AG04449 (cell line): ENCODE measurements around the gene USH2A.

ENCODE experiments used
- CTCF ChIA-PET: fragments of 350-600 bp; formaldehyde crosslinking; extraction: SDS; loops from one replicate; lab custom pipeline; 2021; ENCODE audit warnings: antibody characterized with exemption; lab: Yijun Ruan, JAX
- POLR2A ChIA-PET: fragments of 400-600, 350-600 bp; formaldehyde crosslinking; extraction: SDS; loops from one replicate; lab custom pipeline; 2020; ENCODE audit warnings: antibody characterized with exemption, inconsistent platforms; lab: Yijun Ruan, JAX
- DNase-seq: peaks from one replicate; pipeline ENCODE4 v3.0.0-alpha.2; 2010; ENCODE audit warnings: low read depth, low spot score
- H3K4me3 ChIP-seq: 2 replicates; pipeline ENCODE4 v1.5.1; 2011; ENCODE audit warnings: low read depth, mild to moderate bottlenecking, control low read depth, low read length
- CTCF ChIP-seq: IDR thresholded peaks from one replicate; pipeline ENCODE4 v1.5.1; 2011; ENCODE audit warnings: mild to moderate bottlenecking, moderate library complexity, low read length, control low read depth, inconsistent platforms; ENCODE audit not compliant: insufficient read depth; ENCODE audit errors: missing control alignments

Gene USH2A

DNA sequence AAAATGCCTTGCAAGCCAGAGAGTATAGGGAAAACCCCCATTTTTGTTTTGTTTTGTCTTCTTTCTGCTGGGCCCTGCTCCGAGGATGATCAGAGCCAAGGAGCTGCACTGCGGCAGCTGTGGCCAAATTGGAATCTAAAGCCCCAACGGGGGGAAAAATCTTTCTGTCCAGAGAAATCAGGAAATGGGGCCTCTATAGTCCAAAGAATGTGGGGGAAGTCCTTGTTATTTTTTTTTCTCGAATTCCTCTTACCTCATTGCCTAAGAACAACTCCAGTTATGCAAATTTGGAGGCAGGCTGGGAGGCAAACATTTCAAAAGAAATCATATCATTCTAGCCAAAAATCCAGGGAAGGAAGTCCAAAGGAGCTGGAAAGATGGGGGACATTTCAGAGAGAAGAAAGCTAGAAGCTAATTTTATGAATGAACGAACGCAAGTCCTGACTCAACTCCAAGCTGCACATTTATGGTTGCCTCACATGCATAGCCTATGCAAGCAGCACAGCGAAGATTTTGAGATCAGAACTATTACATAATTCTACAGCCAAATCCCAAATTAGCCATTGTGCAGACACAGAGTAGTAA lies 592.9 kb downstream of the USH2A start:
- H3K4me3 ChIP-seq, result no peak overlapping the region
- ChIA-PET POLR2A (no interaction called here), CTCF (interaction anchor here (0.8 kb wide), 1 partner anchor 391 kb away, joined by 3 read pairs; no protein-coding TSS in a partner anchor)
- TF ChIP-seq CTCF, result no peak
- no peak for DNase-seq

DNA sequence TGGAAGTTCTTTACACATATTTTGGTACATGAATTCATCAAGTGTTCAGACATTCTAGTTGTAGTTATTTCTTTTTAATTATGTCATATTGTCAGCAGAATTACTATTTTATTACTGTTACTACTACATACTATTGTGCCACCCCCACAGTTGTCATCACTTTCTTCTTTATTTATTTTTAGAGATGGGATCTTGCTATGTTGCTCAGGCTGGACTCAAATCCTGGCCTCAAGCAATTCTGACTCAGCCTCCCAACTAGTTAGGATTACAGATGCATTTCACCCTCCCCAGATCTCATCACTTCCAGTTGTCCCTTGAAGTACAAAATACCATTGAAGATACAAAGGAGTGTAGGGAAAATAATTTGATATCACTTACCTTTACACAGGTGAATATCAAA lies 598.2 kb downstream of the USH2A start:
- ChIA-PET CTCF (interaction anchor here (1.2 to 1.9 kb wide), 2 partner anchors 295 to 396 kb away, joined by 3 to 9 read pairs; no protein-coding TSS in a partner anchor), POLR2A (no interaction called here)
- TF ChIP-seq CTCF, result no peak
- no peak overlapping the region for H3K4me3 ChIP-seq
- no peak for DNase-seq

- ChIA-PET CTCF (interaction anchor here (1.2 to 1.6 kb wide), 2 partner anchors 295 to 296 kb away, joined by 3 to 4 read pairs; no protein-coding TSS in a partner anchor), POLR2A (no interaction called here)
- no peak overlapping the region for H3K4me3 ChIP-seq
- TF ChIP-seq CTCF, result peak; percentile 34
- DNase-seq, result no peak
These were observed 599.0 kb downstream of the USH2A start for GRCh38 chr1:215824245-215824644.

DNA sequence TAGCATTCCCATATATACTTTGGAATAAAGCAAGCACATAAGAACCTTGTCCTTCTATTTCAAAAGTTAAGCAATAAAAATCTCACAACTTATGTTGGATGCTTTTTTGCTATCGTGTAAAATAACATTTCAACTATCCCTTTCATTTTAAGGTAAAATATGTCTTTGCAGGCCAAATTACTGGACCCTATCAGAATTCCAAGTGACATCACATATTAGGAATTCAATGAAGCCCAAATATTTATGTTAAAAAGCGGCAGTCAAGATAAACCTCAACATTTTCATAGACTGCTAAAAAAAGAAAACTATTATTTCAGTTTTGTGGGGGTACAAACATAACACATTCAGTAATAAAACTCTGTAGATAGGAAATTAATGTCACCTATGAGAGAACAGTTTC lies 604.1 kb downstream of the USH2A start:
- no peak for DNase-seq
- H3K4me3 ChIP-seq, result no peak overlapping the region
- CTCF ChIA-PET, result no interaction called here
- no peak for TF ChIP-seq CTCF
- POLR2A ChIA-PET, result no interaction called here

- CTCF ChIA-PET, result interaction anchor here (1.1 kb wide), 1 partner anchor 10 kb away, joined by 3 read pairs; no protein-coding TSS in a partner anchor
- no peak for DNase-seq
- POLR2A ChIA-PET, result no interaction called here
- TF ChIP-seq CTCF, result no peak
- no peak overlapping the region for H3K4me3 ChIP-seq
These were observed 615.3 kb downstream of the USH2A start for GRCh38 chr1:215807911-215808436.

- no peak for DNase-seq
- H3K4me3 ChIP-seq, result no peak overlapping the region
- TF ChIP-seq CTCF, result no peak
- POLR2A ChIA-PET, result no interaction called here
- CTCF ChIA-PET, result interaction anchor here (1.1 kb wide), 1 partner anchor 10 kb away, joined by 3 read pairs; no protein-coding TSS in a partner anchor
These were observed 616.0 kb downstream of the USH2A start for GRCh38 chr1:215807218-215807617.
